Measurements from ENCODE around the gene CACNG6.

GRCh38 chr19:53985863-53986262, 5.6 kb upstream of the CACNG6 start:
- TF ChIP-seq ARNTL (CRISPR knock-in tag; IDR thresholded peaks at IDR 0.05; ENCODE audit: borderline replicate concordance, low read depth) (no peak), CREB5 (CRISPR knock-in tag; IDR thresholded peaks at IDR 0.05; ENCODE audit: low read depth) (no peak), ZNF70 (CRISPR knock-in tag; IDR thresholded peaks at IDR 0.05) (no peak), SNAI2 (CRISPR knock-in tag; IDR thresholded peaks at IDR 0.05) (no peak), ISL1 (CRISPR knock-in tag; IDR thresholded peaks at IDR 0.05) (no peak), PPARA (CRISPR knock-in tag; IDR thresholded peaks at IDR 0.05; ENCODE audit: borderline replicate concordance) (no peak), ZFP30 (CRISPR knock-in tag; IDR thresholded peaks at IDR 0.05) (no peak)

All from SK-N-SH treated with all-trans-retinoic acid at 6 μM for 48 hours (cell line).